HG03469 (cell line): ENCODE measurements around the gene NCAPD2.

Source experiments
- ATAC-seq: cut with Tn5 transposase; IDR thresholded peaks from one replicate; pipeline ENCODE4 v1.9.1; 2021; ENCODE audit warnings: mild to moderate bottlenecking, moderate library complexity, moderate number of reproducible peaks; ENCODE audit not compliant: unreplicated experiment

The NCAPD2 gene

GRCh38 chr12:6569786-6570185 lies 75.9 kb downstream of the NCAPD2 start:
- ATAC-seq = no peak

GRCh38 chr12:6570264-6570887 lies 76.5 kb downstream of the NCAPD2 start:
- no peak for ATAC-seq

- ATAC-seq = no peak
Observed at GRCh38 chr12:6573001-6573400, 79.1 kb downstream of the NCAPD2 start.

- no peak for ATAC-seq
Observed at GRCh38 chr12:6574576-6575295, 80.8 kb downstream of the NCAPD2 start.

- ATAC-seq = no peak
Observed at GRCh38 chr12:6575648-6576047, 81.7 kb downstream of the NCAPD2 start.
